Stomach (tissue), 9 donors: ENCODE measurements around the gene TRIB2. TPM values are rescaled to one million over a fixed set of nuclear protein-coding genes. Genes with fewer than 3 reads are reported as not detected.

Experiments
- DNase-seq, 2 donors: peaks; one replicate each; pipeline versions ENCODE4 v3.0.0 to v3.0.0-alpha.2; 2013 to 2019
- H3K27ac ChIP-seq, 5 donors: fragments of 200-600 bp in 4 of 5; sonication (generic) in 4 of 5; one replicate each; pipeline ENCODE4 v1.5.1; 2013 to 2019; ENCODE audit warnings: mild to moderate bottlenecking in 1 of 5, moderate library complexity in 1 of 5
- H3K27me3 ChIP-seq, 3 donors: fragments of 200-600 bp; sonication (generic); one replicate each; pipeline ENCODE4 v1.5.1; 2017 to 2019; ENCODE audit warnings: mixed run types in 1 of 3
- H3K36me3 ChIP-seq, 4 donors: fragments of 200-600 bp; sonication (generic); 1 replicate in 3 of 4; 2 replicates in 1 of 4; pipeline ENCODE4 v1.5.1; 2016 to 2019
- H3K4me1 ChIP-seq, 4 donors: fragments of 200-600 bp; sonication (generic); one replicate each; pipeline ENCODE4 v1.5.1; 2016 to 2019
- H3K4me3 ChIP-seq, 4 donors: fragments of 200-600 bp; sonication (generic) in 3 of 4; one replicate each; pipeline ENCODE4 v1.5.1; 2016 to 2019; ENCODE audit warnings: mild to moderate bottlenecking in 1 of 4
- H3K9me3 ChIP-seq, 4 donors: fragments of 200-600 bp; sonication (generic); one replicate each; pipeline ENCODE4 v1.5.1; 2016 to 2019
- EP300 ChIP-seq: sonication (generic); formaldehyde crosslinking; IDR thresholded peaks from one replicate; pipeline ENCODE4 v1.6.1; 2017; ENCODE audit warnings: antibody characterized with exemption
- POLR2A ChIP-seq, 4 donors: fragments of 450-650 bp; IDR thresholded peaks; one replicate each; pipeline ENCODE4 v1.6.1; 2016; ENCODE audit warnings: antibody characterized with exemption in 4 of 4, control low read depth in 2 of 4, mild to moderate bottlenecking in 1 of 4, moderate library complexity in 1 of 4
- POLR2AphosphoS5 ChIP-seq, 3 donors: sonication (generic); formaldehyde crosslinking; IDR thresholded peaks; one replicate each; pipeline ENCODE4 v1.6.1; 2016; ENCODE audit warnings: antibody characterized with exemption in 3 of 3
- WGBS, 5 donors: extraction: QIAGEN DNeasy Blood & Tissue Kit in 3 of 5; methylation state at CpG; one replicate each; pipeline versions ENCODE4 v1.1.5 to v1.1.7; 2013 to 2018; 5-methylcytosine and 5-hydroxymethylcytosine counted together
- intact Hi-C: fragments of 100-400 bp; cut with DNase I; formaldehyde crosslinking; loops from one replicate; pipeline ENCODE4 v1.15.1; 2023; ENCODE audit warnings: low total_unique reads
- polyA plus RNA-seq, 3 donors: library from polyadenylated mRNA; stranded (reverse); fragments of 200-250 nt; gene quantifications; one replicate each; pipeline ENCODE4 v1.2.3, GENCODE V29; 2013
- total RNA-seq, 5 donors: library from RNA; depleted of rRNA; stranded (reverse); fragments of >200 nt; gene quantifications; one replicate each; pipeline versions ENCODE4 v1.1.0 to v1.2.3, GENCODE V29; 2014 to 2016
- TF ChIP-seq, protein P1 (sequence below), 7 experiments: fragments of 450-650 bp in 4 of 7; fragments of 200-600 bp in 3 of 7; sonication (generic) in 3 of 7; IDR thresholded peaks; one replicate each; pipeline ENCODE4 v1.5.1; 2016 to 2019; ENCODE audit warnings: antibody characterized with exemption in 7 of 7, control low read depth in 2 of 7, mild to moderate bottlenecking in 1 of 7
- donor health status: healthy with polysubstance abuse.
- donor health status: Bipolar disorder and iron deficiency.
- donor health status: healthy.

TRIB2 gene
- total and polyA plus RNA-seq, 8 donors: 6.4 to 226 (median 50.6) TPM

DNA sequence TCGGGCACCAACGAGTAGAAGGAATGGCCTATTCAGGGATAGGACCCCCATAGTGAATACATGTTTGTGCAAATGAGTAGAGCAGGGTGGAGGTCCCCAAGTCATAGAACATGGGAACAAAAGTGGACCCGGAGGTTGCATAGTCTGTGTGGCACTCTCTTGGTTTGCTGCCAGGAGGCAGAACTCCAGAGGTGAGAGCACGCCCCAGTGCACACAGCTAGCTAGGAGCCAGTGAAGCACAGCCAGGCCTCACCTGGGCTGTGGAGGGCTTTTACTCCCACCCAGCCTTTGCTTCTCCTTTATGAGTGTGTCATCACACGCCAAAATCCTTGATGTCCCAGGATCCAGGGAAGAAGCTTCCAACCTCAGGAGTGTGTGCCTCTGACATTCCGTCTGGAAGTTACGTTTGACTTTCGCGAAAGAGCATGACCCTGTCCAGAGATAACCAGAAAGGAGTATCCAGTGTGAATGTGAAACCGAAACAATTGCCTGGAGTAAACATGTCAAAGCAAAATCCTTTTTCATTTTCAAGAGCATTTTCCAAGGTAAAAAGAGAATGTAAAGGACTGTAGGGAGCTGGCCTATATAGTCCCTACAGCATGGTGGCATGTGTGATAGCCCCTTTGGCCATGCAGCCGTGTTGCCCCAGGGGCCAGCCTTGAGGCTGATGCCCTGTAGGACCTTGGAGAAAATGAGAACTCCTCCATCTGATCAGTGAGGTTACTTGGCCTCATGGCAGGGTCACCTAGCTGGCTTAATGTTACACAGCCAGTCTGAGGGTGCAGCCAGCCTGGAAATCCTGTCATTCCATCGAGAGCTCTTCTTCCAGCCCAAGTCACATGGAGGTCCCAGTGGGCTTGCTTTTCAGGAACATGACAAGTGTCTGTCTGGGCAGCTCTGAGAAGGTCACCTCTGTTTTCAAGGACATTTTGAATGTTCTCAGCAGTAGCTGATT lies 8.8 kb downstream of the TRIB2 start:
- peak in 1 of 3 donors; percentile 8 for TF ChIP-seq POLR2AphosphoS5 (IDR thresholded peaks at IDR 0.05)
- no peak for TF ChIP-seq POLR2A (IDR thresholded peaks at IDR 0.05)
- TF ChIP-seq, protein P1, sequence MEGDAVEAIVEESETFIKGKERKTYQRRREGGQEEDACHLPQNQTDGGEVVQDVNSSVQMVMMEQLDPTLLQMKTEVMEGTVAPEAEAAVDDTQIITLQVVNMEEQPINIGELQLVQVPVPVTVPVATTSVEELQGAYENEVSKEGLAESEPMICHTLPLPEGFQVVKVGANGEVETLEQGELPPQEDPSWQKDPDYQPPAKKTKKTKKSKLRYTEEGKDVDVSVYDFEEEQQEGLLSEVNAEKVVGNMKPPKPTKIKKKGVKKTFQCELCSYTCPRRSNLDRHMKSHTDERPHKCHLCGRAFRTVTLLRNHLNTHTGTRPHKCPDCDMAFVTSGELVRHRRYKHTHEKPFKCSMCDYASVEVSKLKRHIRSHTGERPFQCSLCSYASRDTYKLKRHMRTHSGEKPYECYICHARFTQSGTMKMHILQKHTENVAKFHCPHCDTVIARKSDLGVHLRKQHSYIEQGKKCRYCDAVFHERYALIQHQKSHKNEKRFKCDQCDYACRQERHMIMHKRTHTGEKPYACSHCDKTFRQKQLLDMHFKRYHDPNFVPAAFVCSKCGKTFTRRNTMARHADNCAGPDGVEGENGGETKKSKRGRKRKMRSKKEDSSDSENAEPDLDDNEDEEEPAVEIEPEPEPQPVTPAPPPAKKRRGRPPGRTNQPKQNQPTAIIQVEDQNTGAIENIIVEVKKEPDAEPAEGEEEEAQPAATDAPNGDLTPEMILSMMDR (IDR thresholded peaks at IDR 0.05): no peak
- TF ChIP-seq EP300: no peak
- Histone ChIP-seq H3K27ac (peak overlapping the region; percentile 47 to 79 (median 63)), H3K27me3 (no peaks in the 10 kb centered on the region), H3K4me3 (peak overlapping the region in 1 of 4 donors; percentile 15), H3K36me3 (peaks cover 7 to 66% (median 59%) of the 10 kb centered on the region in 4 donors), H3K9me3 (no peaks in the 10 kb centered on the region), H3K4me1 (peaks cover 53 to 92% (median 72%) of the 10 kb centered on the region in 4 donors)
- WGBS, 5 donors: 35 to 70% (median 54%) methylated on average over 12 of the region's 12 CpGs
- intact Hi-C loops: no loop called here
- peak in 1 of 2 donors; percentile 75 for DNase-seq

GRCh38 chr2:12726271-12726670 lies 9.5 kb downstream of the TRIB2 start:
- peaks cover 9 to 71% (median 66%) of the 10 kb centered on the region in 4 donors for H3K36me3 ChIP-seq
- no peak for TF ChIP-seq POLR2A (IDR thresholded peaks at IDR 0.05)
- TF ChIP-seq, protein P1 (IDR thresholded peaks at IDR 0.05): no peak
- no peak for TF ChIP-seq EP300
- no peak for TF ChIP-seq POLR2AphosphoS5 (IDR thresholded peaks at IDR 0.05)
- no peaks in the 10 kb centered on the region for H3K9me3 ChIP-seq
- 65 to 89% (median 79%) methylated on average over 2 of the region's 2 CpGs for WGBS, 5 donors
- no peak for DNase-seq
- peak overlapping the region in 4 of 5 donors; percentile 55 to 79 (median 71) for H3K27ac ChIP-seq
- H3K27me3 ChIP-seq: no peaks in the 10 kb centered on the region
- H3K4me1 ChIP-seq: peaks cover 49 to 89% (median 69%) of the 10 kb centered on the region in 4 donors
- H3K4me3 ChIP-seq: no peak overlapping the region
- intact Hi-C loops: no loop called here

DNA sequence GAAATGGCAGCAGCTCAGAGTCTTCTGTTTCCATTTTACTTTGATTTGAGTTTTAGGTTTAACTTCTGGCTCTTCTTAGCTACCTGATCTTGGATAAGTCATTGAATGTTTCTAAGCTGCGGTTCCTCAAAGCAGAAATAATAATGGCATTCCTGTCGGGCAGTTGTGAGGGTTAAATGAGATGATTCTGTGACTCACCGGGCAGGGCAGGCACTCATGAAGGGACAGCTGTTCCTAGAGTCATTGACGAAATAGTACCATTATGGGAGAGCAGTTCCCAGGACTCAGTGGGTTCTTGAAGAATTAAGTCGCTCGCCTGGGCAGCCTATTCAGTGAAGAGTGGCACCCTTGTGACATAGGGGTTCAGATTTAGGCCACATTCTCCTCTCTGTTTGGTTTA lies 10.3 kb downstream of the TRIB2 start:
- Histone ChIP-seq H3K36me3 (peaks cover 17 to 77% (median 74%) of the 10 kb centered on the region in 4 donors), H3K9me3 (no peaks in the 10 kb centered on the region), H3K27ac (peak overlapping the region; percentile 62 to 79 (median 63)), H3K27me3 (no peaks in the 10 kb centered on the region), H3K4me1 (peaks cover 47 to 89% (median 66%) of the 10 kb centered on the region in 4 donors), H3K4me3 (peak overlapping the region in 1 of 4 donors; percentile 0)
- TF ChIP-seq, protein P1 (IDR thresholded peaks at IDR 0.05): no peak
- TF ChIP-seq POLR2AphosphoS5 (IDR thresholded peaks at IDR 0.05) (no peak), POLR2A (IDR thresholded peaks at IDR 0.05) (no peak), EP300 (no peak)
- intact Hi-C loops: no loop called here
- 42 to 70% (median 65%) methylated on average over 6 of the region's 6 CpGs for WGBS, 5 donors
- DNase-seq: no peak

GRCh38 chr2:12727641-12728040 lies 10.9 kb downstream of the TRIB2 start:
- Histone ChIP-seq H3K36me3 (peaks cover 19 to 79% (median 78%) of the 10 kb centered on the region in 4 donors), H3K27ac (peak overlapping the region; percentile 62 to 79 (median 63)), H3K4me3 (peak overlapping the region in 1 of 4 donors; percentile 0), H3K27me3 (no peaks in the 10 kb centered on the region), H3K4me1 (peaks cover 50 to 89% (median 66%) of the 10 kb centered on the region in 4 donors), H3K9me3 (no peaks in the 10 kb centered on the region)
- TF ChIP-seq POLR2A (IDR thresholded peaks at IDR 0.05) (no peak), POLR2AphosphoS5 (IDR thresholded peaks at IDR 0.05) (peak in 2 of 3 donors; percentile 36 to 53)
- peak; percentile 42 to 47 for DNase-seq
- intact Hi-C loops: no loop called here
- 35 to 69% (median 49%) methylated on average over 5 of the region's 5 CpGs for WGBS, 5 donors
